HG03175 (cell line): Measurements from ENCODE around the gene DCHS2.
"Not testable (repeated sequence)": the region's sequence is repeated elsewhere in the genome, so short reads cannot be mapped to it uniquely, and the experiment has no call there.

Source experiments
- ATAC-seq: cut with Tn5 transposase; IDR thresholded peaks from one replicate; pipeline ENCODE4 v1.9.1; 2021; ENCODE audit warnings: mild to moderate bottlenecking, moderate library complexity; ENCODE audit not compliant: unreplicated experiment

The DCHS2 gene

DNA sequence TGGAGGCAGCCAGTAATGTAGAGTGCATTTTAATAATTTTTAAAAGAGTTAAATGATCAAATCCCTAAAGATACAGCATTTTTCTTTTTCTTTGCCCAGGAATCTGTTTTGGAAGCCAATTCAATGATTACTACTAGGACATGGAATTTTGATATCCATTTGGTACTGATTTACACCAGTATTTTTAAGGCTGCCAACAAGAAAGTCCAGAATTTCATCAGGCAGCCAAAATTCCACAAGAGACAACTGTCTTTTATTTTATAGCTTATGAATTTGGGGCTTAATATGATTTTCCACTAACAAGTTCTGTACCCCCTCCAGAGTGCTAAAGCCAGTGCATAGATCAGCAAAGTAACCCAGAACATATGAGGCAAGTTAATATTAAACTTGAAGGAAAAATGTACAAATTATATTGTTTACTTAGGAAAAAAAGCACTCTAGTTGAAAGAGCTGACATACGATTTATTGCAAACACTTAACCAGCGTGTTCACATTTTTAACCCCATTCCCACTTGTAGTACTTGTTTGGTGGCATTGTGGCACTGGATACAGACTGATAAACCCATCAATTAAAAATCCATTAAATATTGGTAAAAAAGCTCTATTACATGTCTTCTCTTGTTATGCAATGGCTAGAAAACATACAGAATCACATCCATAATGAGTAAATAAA is 259.7 kb downstream of the DCHS2 start:
- ATAC-seq = no peak

GRCh38 chr4:154230723-154231122 is 260.9 kb downstream of the DCHS2 start:
- ATAC-seq = no peak

- no peak for ATAC-seq
Observed at GRCh38 chr4:154230091-154230490, 261.5 kb downstream of the DCHS2 start.

GRCh38 chr4:154222875-154223274 is 268.7 kb downstream of the DCHS2 start:
- no peak for ATAC-seq

- no peak for ATAC-seq
Observed at GRCh38 chr4:154218051-154218450, 273.5 kb downstream of the DCHS2 start.

DNA sequence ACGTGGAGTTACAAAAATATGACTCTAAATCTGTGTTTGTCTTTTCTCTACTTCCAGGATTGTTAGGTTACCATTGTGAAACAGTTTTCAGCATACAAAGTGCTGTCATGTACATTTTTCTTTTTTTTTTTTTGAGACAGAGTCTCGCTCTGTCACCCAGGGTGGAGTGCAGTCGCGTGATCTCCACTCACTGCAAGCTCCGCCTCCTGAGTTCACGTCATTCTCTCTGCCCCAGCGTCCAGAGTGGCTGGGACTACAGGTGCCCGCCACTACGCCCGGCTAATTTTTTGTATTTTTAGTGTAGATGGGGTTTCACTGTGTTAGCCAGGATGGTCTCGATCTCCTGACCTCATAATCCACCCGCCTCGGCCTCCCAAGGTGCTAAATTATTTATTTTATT is 274.2 kb downstream of the DCHS2 start:
- not testable (repeated sequence) for ATAC-seq

GRCh38 chr4:154211506-154211905 is 280.1 kb downstream of the DCHS2 start:
- no peak for ATAC-seq

DNA sequence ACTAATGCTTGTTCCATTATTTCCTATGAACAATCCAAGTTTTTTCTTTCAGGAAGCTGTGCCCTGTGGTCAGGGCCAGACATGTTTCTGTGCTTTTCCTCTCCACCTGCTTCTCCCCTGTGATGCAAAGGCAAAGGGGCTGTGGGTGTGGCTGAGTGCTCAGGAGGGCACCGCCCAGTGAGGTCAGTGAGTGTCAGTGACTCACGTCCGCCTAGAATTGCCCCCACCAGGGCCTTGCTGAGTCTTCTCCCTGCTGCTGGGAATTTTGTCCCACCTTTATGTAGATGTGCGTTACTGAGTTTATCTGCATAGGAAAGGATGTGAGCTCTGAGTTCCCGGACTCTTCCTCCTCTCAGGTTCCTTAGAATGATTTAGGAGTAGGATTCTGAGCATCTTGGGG is 283.2 kb downstream of the DCHS2 start:
- no peak for ATAC-seq

DNA sequence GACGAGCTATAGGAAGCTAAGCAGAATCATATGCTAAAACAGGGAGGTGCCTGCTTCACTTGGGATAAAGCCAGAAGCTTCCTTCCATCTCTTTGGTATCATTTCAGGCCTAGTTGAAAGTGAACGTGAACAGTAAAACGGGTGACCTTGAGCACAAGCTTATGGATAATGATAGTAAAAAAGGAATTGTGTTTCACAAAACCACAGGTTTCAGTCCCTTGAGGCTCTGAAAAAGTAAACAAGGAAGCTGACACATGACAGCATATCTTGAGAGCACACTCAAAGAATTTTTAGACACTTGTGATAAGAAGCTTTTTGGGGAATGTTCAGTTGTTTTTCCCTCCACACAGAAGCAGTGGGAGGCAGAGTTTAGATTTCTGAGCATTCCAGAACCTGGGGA is 286.1 kb downstream of the DCHS2 start:
- no peak for ATAC-seq

GRCh38 chr4:154194649-154195048 is 296.9 kb downstream of the DCHS2 start:
- ATAC-seq = no peak

DNA sequence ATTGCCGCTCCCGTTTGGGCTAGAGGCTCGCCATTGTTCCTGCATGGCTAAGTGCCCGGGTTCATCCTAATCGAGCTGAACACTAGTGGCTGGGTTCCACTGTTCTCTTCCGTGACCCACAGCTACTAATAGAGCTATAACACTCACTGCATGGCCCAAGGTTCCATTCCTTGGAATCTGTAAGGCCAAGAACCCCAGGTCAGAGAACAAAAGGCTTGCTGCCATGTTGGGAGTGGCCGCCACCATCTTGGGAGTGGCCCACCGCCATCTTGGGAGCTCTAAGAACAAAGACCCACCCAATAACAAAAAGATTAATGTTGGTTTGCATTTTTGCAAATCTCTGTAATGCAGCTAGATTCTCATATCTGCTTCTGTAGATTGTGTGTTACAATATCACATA is 299.0 kb downstream of the DCHS2 start:
- ATAC-seq = no peak

- no peak for ATAC-seq
Observed at GRCh38 chr4:154189346-154189745, 302.3 kb downstream of the DCHS2 start.

DNA sequence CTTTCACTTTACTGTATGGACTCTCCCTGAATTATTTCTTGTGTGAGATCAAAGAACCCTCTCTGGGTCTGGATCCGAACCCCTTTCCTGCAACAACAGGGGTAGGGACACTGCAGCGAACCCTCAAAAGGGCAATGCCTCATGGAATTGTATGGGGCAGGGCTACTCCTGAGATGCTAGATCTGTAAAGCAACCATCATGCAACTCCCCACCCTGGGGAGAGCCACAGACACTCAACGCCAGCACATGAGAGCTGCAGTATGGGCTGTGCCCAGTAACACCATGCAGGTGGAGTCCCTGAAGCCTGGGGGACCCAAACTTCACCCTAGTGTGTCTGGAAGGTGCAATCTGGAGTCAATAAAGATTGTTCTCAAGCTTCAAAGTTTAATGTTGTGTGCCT is 304.7 kb downstream of the DCHS2 start:
- ATAC-seq = no peak

DNA sequence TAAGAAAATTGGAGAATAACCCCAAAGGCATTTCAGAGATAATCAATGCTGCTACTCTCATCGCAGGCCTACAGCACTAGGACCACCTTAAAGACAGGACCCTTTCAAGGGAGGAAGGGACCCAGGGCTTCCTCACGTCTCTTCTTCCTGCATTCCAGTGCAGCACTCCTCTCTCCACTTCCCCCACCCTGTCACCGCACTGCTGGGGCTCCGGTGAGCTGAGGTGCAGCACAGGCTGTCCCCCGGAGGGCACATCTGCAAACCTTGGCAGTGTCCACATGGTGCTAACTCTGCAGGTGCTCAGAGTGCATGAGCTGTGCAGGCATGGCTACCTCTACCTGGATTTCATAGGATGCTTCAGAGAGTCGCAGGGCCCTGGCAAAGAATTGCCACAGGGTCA is 305.6 kb downstream of the DCHS2 start:
- no peak for ATAC-seq

DNA sequence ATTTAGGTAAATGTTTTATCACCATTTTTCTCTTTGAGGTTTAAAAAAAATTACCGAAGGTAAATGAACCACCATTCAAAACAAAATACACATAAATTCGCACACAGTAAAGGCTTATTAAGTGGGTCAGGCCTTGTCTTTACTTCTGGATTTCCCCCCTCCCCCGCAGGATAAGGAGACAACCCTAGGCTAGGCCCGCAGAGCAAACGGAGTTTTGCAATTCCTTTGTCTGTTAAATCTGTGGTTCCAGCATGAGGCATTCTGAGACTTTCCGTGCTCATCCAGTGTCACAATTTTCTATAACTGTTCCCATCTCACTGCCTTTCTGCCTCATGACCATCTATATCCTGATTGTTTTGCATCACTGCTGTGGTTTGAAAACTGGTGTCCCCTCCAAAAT is 307.4 kb downstream of the DCHS2 start:
- no peak for ATAC-seq

DNA sequence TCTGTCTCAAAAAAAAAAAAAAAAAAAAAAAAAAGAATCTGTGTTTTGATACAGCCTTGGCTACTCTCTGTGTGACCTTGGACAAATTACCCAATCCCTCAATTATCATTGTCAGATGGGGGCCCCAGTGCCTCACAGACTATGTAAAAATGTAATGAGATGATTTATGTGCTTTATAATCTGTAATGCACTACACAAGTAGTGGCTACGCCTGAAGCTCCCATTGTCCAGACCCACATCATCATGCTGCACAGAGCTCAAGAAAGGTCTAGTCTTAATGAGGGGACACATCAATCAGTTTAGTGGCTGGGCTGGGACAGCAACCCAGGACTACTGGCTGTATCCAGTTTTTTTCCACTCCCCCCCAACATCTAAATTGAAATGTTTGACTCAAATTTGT is 308.3 kb downstream of the DCHS2 start:
- no peak for ATAC-seq
